ENCODE measurements around the gene TPTE2.
A peak's percentile ranks its signal among the peaks of the same experiment; 100 is the strongest.
"Not testable (repeated sequence)": the region's sequence is repeated elsewhere in the genome, so short reads cannot be mapped to it uniquely, and the experiment has no call there.

TPTE2 gene

GRCh38 chr13:19561127-19561582 lies at the start of gene TPTE2:
TPTE2 (minus strand) TSS chr13:19561532; CDS start chr13:19503234, 58,298 bp downstream.
- DNase-seq (ENCODE audit: low read depth), result not testable (repeated sequence)

- no peak for DNase-seq (ENCODE audit: low read depth)
Measured at GRCh38 chr13:19607523-19608078, 46.3 kb upstream of the TPTE2 start.

DNA sequence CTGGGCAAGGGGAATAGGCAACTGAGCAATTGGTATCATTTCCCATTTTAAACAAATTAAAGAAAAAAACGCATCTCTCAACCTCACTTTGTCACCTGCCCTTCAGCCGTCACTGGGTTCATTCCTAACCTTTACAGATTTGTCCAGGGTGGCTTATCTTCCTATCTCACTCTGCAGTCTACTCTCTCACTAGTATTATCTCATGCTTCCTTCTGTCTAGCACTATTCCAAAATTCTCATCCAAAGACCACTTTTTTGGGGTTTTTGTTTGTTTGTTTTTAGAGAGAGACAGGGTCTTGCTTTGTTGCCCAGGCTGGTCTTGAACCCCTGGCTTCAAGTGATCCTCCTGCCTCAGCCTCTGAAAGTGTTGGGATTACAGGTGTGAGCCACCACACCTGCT lies 45.4 kb upstream of the TPTE2 start:
- DNase-seq (ENCODE audit: low read depth), result no peak

GRCh38 chr13:19606152-19606551 lies 44.8 kb upstream of the TPTE2 start:
- no peak for DNase-seq (ENCODE audit: low read depth)

- no peak for DNase-seq (ENCODE audit: low read depth)
Measured at GRCh38 chr13:19605161-19605955, 44.0 kb upstream of the TPTE2 start.

DNA sequence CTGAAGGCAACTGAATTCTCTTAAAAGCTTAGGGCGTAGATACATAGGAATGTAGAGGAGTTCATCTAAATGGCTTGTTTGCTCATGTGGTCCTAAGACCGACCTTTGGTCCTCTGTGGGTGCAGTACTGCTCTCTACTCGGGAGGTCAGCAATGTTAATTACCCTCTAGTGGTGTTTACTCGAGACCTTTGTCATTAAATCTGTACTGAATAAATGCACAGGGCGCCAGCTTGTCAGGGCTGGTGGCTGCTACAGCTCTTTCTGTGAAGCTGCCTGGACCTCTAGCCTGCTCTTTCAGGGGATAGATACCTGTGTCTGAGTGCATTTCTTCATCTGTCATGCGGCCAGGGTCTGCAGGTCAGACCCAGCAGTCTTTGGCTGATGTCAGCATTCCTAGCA lies 43.0 kb upstream of the TPTE2 start:
- DNase-seq (ENCODE audit: low read depth), result no peak

DNA sequence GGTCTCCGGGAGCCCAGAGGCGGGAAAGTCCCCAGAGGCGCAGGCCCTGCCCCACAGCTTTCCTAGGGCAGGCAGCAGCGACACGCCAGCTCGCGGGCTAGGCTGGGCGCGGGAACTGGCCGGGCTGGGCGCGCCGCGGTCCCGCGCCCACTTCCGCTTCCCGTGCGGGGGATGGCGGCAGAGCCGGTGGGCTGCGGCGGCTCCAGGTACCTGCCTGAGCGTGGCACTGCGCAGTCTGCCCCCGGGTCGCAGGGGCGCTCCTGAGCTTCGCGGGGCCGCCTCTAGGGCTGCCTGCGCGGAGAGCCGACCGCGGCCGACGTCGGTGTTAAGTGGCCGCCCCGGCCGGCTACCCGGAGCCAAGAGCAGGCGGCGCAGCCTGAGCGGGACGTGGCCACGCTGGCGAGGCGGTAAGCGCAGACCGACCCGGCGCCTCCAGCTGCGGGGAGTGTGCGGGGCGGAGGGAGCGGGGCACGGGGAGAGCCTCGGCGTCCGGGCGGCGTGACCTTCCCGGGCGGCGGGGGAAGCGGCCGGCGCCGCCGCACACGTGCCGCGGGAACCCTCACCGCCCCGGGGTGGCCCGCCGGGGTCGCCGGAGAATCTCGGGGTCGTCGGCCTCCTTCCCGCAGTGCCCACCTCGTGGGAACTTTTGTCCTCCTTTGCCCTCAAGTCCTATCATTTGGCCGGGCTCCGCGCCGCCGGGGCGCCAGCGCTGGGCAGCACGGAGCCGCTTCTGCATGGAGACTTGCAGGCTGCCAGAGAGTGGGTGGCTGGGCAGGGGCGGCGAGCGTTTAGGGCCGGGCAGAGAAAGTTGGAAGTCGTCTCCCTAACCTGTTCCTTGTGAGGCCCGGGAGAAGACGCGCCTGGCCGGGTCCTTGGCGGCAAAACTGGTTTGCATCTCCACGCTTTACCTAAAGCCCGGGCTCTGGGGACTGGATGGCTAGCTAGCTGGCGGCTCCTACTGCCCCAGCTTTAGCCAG lies 40.7 kb upstream of the TPTE2 start:
- DNase-seq (ENCODE audit: low read depth), result peak; percentile 9

- no peak for DNase-seq (ENCODE audit: low read depth)
Measured at GRCh38 chr13:19597523-19597922, 36.2 kb upstream of the TPTE2 start.

GRCh38 chr13:19596960-19597361 lies 35.6 kb upstream of the TPTE2 start:
- no peak for DNase-seq (ENCODE audit: low read depth)

DNA sequence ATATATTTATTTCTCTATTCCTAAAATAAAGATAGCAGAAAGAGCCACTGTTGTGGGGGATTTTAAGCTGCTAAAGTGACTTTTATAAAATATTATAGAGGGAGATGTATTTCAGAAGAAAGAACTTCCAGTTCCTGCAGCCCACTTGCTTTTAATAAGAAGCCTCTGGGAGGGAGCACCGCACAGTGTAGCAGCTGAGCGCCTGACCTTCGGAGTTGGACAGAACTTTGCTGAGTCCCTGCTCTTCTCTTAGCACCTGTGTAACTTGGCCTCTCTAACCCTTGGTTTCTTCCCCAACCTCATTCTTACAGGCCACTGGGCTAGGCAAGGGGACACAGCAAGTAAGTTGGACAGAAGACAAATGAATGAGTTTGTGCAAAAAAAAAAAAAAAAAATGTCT lies 34.8 kb upstream of the TPTE2 start:
- no peak for DNase-seq (ENCODE audit: low read depth)

DNA sequence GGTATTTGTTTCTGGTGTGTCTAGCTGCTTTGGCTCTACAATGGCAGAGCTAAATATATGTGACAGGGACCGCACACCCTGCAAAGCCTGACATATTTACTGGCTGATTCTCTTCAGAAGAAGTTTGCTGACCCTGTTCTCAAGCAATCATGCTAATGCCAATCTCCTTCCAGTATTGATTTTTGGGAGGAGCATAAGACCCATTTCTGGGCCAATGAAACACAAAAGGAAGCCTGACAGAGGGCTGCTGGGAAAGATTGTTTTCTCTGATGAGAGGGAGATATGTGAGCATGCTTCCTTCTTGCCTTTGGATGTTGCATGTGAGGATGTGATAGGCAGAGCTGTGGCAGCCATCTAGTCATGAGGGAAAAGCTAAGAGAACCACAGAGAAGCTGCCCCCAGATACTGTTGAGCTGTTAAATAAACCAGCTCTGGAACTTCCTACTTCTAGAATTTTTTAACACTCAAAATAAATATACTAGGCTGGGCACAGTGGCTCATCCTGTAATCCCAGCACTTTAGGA lies 31.4 kb upstream of the TPTE2 start:
- no peak for DNase-seq (ENCODE audit: low read depth)

- no peak for DNase-seq (ENCODE audit: low read depth)
Measured at GRCh38 chr13:19591864-19592263, 30.5 kb upstream of the TPTE2 start.

DNA sequence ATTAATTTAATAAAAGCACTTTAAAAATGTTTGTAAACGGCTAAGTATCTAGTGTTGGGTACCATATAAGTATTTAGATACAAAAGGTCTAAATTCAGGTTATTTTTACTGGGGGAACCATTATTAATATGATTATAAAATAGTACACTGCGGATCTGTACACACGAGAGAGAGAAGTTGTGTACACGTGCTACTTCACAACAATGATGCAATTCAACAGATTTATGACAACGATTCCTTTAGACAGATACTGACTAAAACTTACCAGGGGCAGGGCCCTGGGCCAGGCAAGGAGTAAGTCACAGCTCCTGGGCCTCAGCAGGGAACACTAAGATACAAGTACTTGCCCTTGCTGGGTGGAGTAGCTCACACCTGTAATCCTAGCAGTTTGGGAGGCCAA lies 29.1 kb upstream of the TPTE2 start:
- DNase-seq (ENCODE audit: low read depth), result no peak

DNA sequence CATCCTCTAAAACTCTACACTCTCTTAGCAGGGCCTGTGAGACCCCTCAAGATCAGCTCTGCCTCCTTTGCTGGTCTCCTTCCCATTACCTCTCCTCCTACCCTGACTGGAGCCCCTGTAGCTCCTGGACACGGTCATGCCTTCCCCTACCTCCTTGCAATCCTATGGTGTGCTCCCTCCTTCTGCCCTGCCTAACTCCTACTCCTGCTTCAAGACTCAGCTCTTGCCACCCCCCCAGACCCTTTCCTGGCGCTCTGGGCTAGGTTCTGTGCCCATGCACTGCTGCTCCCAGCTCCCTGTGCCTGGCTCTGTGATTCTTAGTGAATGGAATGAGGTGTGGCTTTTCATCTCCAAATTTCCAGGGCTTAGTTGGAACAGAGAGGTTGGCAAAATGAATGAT lies 28.0 kb upstream of the TPTE2 start:
- DNase-seq (ENCODE audit: low read depth), result no peak

DNA sequence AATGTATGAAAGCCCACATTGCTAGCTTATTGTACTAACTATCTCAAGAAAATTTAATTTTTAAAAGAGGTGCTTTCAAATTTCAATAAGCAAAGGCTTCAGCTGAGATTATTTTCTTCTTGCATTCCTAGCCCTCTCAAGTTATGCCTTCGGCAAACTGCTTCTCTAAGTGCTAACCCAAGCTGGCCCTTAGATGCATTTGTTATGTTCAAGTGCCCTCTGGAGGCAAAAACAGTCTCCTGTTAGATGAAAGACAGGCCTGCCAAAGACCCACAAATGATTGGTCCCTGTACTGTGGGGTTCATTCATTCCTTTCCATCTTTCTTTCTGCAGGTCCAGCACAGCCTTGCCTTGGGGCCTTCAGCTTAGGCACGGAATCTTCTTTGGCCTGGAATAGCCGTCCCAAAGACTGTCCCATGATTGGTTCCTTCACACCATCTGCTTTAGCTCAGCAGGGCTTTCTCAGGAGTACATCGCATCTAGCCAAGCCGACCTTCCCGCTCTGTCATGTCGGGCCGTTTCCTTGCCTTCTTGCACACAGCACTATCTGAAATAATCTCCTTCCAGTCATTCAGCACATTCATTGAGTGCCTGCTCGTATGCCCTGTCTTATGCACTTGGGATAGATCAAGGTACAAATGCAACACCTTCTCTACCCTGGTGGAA lies 26.4 kb upstream of the TPTE2 start:
- peak; percentile 21 for DNase-seq (ENCODE audit: low read depth)

DNA sequence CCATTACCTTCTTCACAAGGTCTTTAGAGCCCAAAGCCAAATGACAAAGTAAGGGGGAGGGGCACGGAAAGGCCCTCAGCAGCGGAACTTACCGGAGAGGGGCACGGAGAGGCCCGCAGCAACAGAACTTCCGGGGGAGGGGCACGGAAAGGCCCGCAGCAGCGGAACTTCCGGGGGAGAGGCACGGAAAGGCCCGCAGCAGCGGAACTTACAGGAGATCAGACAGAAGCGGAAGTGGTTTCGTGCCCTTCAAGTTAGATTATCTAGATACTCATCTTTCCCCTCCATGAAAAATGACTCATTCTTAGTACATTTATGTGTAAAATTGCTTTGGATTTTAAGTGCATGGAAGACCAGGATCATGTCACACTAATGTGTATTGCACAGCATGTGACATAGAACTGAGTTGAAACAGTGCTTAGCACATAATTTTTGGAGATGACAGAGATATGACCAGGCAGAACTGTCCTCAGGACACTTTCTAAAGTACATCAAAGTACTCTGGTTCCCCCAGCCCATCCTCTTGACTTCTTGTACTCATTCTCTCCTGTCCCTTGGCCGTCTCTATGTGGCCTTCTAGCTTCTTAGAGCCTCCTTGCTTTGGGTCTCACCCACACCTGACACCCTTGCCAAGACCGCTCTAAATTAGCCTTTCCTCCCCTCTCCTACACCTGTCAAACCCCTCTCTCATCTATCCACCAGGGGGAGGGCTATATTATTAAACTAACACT lies 25.7 kb upstream of the TPTE2 start:
- DNase-seq (ENCODE audit: low read depth), result peak; percentile 79

DNA sequence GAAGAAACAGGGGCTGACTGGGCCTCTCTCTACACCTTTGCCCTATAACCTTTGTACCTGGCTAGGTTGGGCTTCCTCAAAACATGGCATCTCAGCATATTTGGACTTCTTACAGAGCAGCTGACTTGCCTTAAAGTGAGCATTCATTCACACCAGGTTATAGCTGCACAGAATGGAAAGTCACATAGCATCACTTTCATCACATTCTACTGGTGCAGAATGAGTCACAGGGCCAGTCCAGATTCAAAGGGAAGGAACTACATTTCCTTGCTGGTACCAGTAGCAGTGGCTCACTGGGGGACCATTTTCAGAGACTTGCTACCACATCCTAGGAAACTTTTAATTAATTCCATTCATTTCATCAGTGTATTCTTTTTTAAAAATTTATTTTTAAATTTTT lies 20.3 kb upstream of the TPTE2 start:
- DNase-seq (ENCODE audit: low read depth), result no peak

DNA sequence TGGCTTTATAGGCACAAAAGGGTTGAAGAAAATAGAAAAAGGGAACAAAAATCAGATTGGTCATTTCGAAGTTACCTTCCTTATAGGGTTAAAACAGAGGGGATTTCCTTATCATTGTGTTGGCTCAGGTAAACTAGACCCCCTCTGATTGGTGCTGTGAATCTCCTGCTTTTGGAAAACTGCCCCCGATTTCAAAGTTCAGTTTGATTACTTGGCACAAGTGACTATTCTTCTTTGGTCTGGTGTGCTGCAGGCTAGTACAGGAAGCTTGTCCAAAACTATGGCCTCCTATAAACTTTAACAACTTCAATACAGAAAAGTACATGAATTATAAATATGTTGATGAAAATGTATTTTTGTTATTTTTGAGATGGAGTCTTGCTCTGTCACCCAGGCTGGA lies 13.9 kb upstream of the TPTE2 start:
- no peak for DNase-seq (ENCODE audit: low read depth)

DNA sequence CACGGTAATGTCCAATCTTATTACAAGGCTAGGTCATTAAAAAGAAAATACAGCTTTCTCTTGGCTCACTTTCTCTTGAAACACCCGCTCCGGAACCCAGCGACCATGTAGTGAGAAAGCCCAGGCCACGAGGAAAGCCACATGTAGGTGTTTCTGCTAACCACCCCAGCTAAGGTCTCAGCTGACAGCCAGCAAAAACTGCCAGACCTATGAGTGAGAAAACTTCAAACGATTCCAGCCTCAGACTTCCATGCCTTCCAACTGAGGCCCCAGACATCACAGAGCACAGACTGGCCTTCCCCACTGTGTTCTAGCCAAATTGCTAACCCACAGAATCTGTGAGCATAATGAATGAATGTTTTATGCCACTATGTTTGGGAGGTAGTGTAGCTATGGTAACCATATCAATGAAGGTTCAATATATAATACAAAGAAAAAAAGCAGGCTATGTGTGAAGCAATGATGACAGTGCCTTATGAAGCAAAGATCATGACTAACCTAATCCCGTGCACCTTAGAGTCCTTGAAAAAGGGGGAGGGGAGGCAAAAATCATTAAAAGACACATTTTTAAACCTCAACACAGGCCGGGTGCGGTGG lies 11.9 kb upstream of the TPTE2 start:
- no peak for DNase-seq (ENCODE audit: low read depth)

GRCh38 chr13:19572280-19572679 lies 10.9 kb upstream of the TPTE2 start:
- no peak for DNase-seq (ENCODE audit: low read depth)
